ENCODE results near the gene ITGA1. TPM values are rescaled to one million over a fixed set of nuclear protein-coding genes. Genes with fewer than 3 reads are reported as not detected.

The ITGA1 gene
- total and polyA plus RNA-seq, 2 of the 13 experiments (the other 11 are each of a cell fraction or from before 2014, with no cell fraction given) = 23.1 to 28.6 TPM

- FAIRE-seq = no peak
- H3K36me3 ChIP-seq (replicated peaks in 1 of 2; ENCODE audit: control insufficient read depth in 1 of 2, insufficient read depth in 2 of 2, low read length in 2 of 2) = no peaks in the 10 kb centered on the region
- no TSS peak for BruUV-seq (replicated peaks)
- H3K4me1 ChIP-seq (ENCODE audit: insufficient read depth, low read length) = peaks cover 5% of the 10 kb centered on the region; the same call in 1 of the 2 replicates
- no peak overlapping the region for H3K27ac ChIP-seq (ENCODE audit: extremely low read length, insufficient read depth, low read length)
- H4K20me1 ChIP-seq (ENCODE audit: insufficient read depth, low read length) = no peaks in the 10 kb centered on the region
- H3K4me3 ChIP-seq (replicated peaks in 1 of 3; ENCODE audit: insufficient read depth in 1 of 3, low read depth in 2 of 3, low read length in 3 of 3) = no peak overlapping the region
- H3K27me3 ChIP-seq (ENCODE audit: control insufficient read depth in 1 of 2, insufficient read depth in 2 of 2, low read length in 2 of 2) = no peaks in the 10 kb centered on the region; a peak in 1 of 5 replicates
- no peaks in the 10 kb centered on the region for H3K9me3 ChIP-seq (ENCODE audit: low read length)
- no peak overlapping the region for H3K9ac ChIP-seq (ENCODE audit: insufficient read depth, low read depth, low read length)
- WGBS (ENCODE audit: low lambda C conversion rate) = 44% methylated on average over 4 of the region's 4 CpGs
- CTCF ChIA-PET (ENCODE audit: low intra/inter-chr PET ratio, low total read pairs) = no interaction called here
- H3K79me2 ChIP-seq (ENCODE audit: insufficient read depth, low read length) = no peaks in the 10 kb centered on the region
- no peak for ATAC-seq
- intact Hi-C loops (cut with micrococcal nuclease; ENCODE audit: unreplicated experiment) (no loop called here), in situ Hi-C loops (cut with HindIII; ENCODE audit: extremely low pct_ligation_motif_present, low pct_unique_long_range_greater_than_20kb) (no loop called here)
- POLR2A ChIA-PET = no interaction called here
- H3K4me2 ChIP-seq (ENCODE audit: low read depth, low read length) = no peak overlapping the region
- no peak for DNase-seq (ENCODE audit: low spot score)
- H2AFZ ChIP-seq (ENCODE audit: low read length) = no peak overlapping the region
- no peak for TF ChIP-seq ZFAT (CRISPR knock-in tag; conservative IDR thresholded peaks at IDR 0.05)
- TF ChIP-seq ZBTB14 (CRISPR knock-in tag; IDR thresholded peaks at IDR 0.05) = no peak
- no peak for TF ChIP-seq RXRB (CRISPR knock-in tag; IDR thresholded peaks at IDR 0.05; ENCODE audit: borderline replicate concordance)
- TF ChIP-seq SALL1 (CRISPR knock-in tag; IDR thresholded peaks at IDR 0.05) = no peak
- no peak for TF ChIP-seq ZKSCAN1 (IDR thresholded peaks at IDR 0.05; ENCODE audit: low read length)
- no peak for TF ChIP-seq ZNF580 (CRISPR knock-in tag; IDR thresholded peaks at IDR 0.05; ENCODE audit: borderline replicate concordance, low read depth)
- TF ChIP-seq CREB1 (IDR thresholded peaks at IDR 0.05) = no peak
- no peak for TF ChIP-seq CREB1 (CRISPR knock-in tag; IDR thresholded peaks at IDR 0.05)
- no peak for TF ChIP-seq LRRFIP1 (CRISPR knock-in tag; conservative IDR thresholded peaks at IDR 0.05)
- no peak for TF ChIP-seq FOXO4 (CRISPR knock-in tag; conservative IDR thresholded peaks at IDR 0.05)
- TF ChIP-seq ZBTB10 (CRISPR knock-in tag; IDR thresholded peaks at IDR 0.05; ENCODE audit: borderline replicate concordance) = no peak
- TF ChIP-seq HOXA5 (CRISPR knock-in tag; IDR thresholded peaks at IDR 0.05) = no peak
- TF ChIP-seq XBP1 (CRISPR knock-in tag; IDR thresholded peaks at IDR 0.05) = no peak
- no peak for TF ChIP-seq DMTF1 (CRISPR knock-in tag; IDR thresholded peaks at IDR 0.05)
Observed at GRCh38 chr5:52770287-52770939, 17.3 kb upstream of the ITGA1 start.

All from HepG2 (cell line).